Progenitor cell of endocrine pancreas (in vitro differentiated cells): Measurements from ENCODE around the gene TAF1A. TPM values are rescaled to one million over a fixed set of nuclear protein-coding genes. Genes with fewer than 3 reads are reported as not detected.

Source experiments
- DNase-seq: peaks from one replicate; pipeline ENCODE4 v3.0.0; 2021; ENCODE audit warnings: low spot score; ENCODE audit not compliant: unreplicated experiment
- H3K27ac Mint-ChIP-seq: 2 replicates; pipeline ENCODE4 v1.8.0; 2021; ENCODE audit warnings: mild to moderate bottlenecking, moderate library complexity, mixed read lengths
- H3K27me3 Mint-ChIP-seq: 2 replicates; pipeline ENCODE4 v1.8.0; 2021; ENCODE audit warnings: mixed read lengths
- H3K36me3 Mint-ChIP-seq: 2 replicates; pipeline ENCODE4 v1.8.0; 2022; ENCODE audit warnings: mixed read lengths; ENCODE audit not compliant: insufficient read depth
- H3K4me1 Mint-ChIP-seq: 2 replicates; pipeline ENCODE4 v1.8.0; 2021; ENCODE audit warnings: low read depth, mixed read lengths
- H3K4me3 Mint-ChIP-seq: 2 replicates; pipeline ENCODE4 v1.8.0; 2021; ENCODE audit warnings: low read depth, mild to moderate bottlenecking, moderate library complexity, mixed read lengths
- H3K9me3 Mint-ChIP-seq: 2 replicates; pipeline ENCODE4 v1.8.0; 2021; ENCODE audit warnings: low read depth, mixed read lengths
- CTCF ChIP-seq: fragments of 200-600 bp; sonication (generic); IDR thresholded peaks from one replicate; pipeline ENCODE4 v1.5.0; 2021; ENCODE audit warnings: antibody characterized with exemption, mild to moderate bottlenecking; ENCODE audit not compliant: unreplicated experiment
- total RNA-seq: library from RNA; stranded (reverse); gene quantifications from 2 replicates; pipeline ENCODE4 v1.2.1, GENCODE V29; 2021

The TAF1A gene
- total RNA-seq, 1 donor from 2014 or later, result 19.7 TPM

DNA sequence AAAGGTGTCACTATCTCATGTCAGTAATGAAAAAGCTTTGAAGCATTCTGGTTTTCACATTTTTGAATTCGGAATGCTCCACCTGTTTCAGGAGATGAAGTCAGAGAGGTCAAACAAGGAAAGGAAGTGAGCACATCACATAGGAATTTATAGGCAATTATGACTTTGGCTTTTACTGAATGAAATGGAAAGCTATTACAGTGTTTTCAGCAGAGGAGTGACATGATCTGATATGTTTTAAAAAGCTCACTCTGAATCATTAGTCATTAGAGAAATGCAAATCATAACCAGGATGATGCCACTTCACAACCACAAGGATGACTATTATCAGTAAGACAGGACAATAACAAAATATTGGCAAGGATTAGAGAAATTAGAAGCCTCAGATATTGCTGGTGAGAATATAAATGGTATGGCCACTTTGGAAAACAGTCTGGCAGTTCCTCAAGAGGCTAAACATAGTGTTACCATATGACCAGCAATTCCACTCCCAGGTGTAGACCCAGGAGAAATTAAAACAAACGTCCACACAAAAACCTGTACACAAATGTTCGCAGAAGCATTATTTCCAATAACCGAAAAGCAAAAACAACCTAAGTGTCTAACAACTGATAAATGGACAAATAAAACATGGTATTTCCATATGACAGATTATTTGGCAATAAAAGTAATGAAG is 7.5 kb downstream of the TAF1A start:
- no peak overlapping the region for H3K4me3 Mint-ChIP-seq
- no peak overlapping the region for H3K27ac Mint-ChIP-seq
- DNase-seq, result no peak
- TF ChIP-seq CTCF, result no peak
- H3K36me3 Mint-ChIP-seq, result peaks cover 34% of the 10 kb centered on the region
- peaks cover 13% of the 10 kb centered on the region for H3K4me1 Mint-ChIP-seq
- H3K9me3 Mint-ChIP-seq, result no peaks in the 10 kb centered on the region
- H3K27me3 Mint-ChIP-seq, result no peaks in the 10 kb centered on the region

DNA sequence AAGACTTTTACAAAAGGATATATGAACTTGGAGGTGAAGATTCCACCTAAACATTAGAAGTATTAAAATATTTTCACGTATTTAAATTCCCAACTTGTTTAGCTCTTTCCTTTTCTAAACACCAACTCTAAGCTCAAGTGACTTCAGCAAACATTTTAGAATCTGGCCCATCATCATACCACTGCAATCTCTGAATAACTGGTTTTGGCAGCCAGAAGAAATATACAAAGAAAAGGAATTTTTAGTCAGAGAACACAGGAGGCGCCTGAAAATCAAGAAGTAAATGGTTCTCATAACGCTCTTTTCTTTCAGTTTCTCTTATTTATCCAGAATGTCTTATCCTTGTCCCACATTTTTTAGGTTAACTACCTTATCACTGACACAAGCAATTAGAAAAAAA is 10.4 kb downstream of the TAF1A start:
- Mint-ChIP-seq H3K27ac (no peak overlapping the region), H3K4me1 (no peaks in the 10 kb centered on the region), H3K4me3 (no peak overlapping the region), H3K36me3 (peaks cover 41% of the 10 kb centered on the region), H3K27me3 (no peaks in the 10 kb centered on the region), H3K9me3 (no peaks in the 10 kb centered on the region)
- TF ChIP-seq CTCF, result no peak
- no peak for DNase-seq

DNA sequence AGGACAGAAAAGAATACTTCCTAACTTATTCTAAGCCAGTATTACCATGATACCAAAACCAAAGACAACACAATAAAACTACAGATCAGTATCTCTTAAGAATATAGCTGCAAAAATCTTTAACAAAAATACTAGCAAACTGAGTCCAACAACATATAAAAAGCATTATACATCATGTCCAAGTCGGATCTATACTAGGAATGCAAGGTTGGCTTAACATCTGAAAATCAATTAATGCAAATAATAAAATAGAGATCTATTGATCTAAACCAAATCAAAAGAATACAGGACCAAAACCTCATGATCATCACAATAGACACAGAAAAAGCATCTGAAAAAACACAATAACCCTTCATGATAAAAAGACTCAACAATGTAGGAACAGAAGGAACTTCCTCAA is 18.9 kb downstream of the TAF1A start:
- no peak for DNase-seq
- no peaks in the 10 kb centered on the region for H3K27me3 Mint-ChIP-seq
- peaks cover 9% of the 10 kb centered on the region for H3K9me3 Mint-ChIP-seq
- no peak for TF ChIP-seq CTCF
- H3K4me3 Mint-ChIP-seq, result no peak overlapping the region
- H3K4me1 Mint-ChIP-seq, result no peaks in the 10 kb centered on the region
- peaks cover 35% of the 10 kb centered on the region for H3K36me3 Mint-ChIP-seq
- H3K27ac Mint-ChIP-seq, result no peak overlapping the region

DNA sequence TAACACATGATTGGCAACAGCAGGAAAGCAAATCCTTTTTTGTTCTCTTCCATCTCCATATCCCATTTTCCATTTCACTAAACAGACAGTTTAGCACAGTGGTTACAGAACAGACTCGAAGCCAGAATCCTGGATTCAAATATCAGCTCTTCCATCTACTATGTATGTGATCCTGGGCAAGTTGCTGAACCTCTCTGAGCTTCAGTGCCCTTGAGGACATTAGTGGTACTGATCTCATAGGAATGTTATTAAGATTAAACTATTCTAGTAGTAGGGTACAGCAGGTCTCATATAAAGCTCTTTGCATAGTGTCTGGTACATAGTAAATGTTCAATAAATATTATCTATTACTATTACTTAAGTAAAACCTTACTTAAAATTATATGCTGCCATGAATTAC is 28.1 kb downstream of the TAF1A start:
- peaks cover 17% of the 10 kb centered on the region for H3K36me3 Mint-ChIP-seq
- H3K27ac Mint-ChIP-seq, result no peak overlapping the region
- TF ChIP-seq CTCF, result no peak
- H3K9me3 Mint-ChIP-seq, result no peaks in the 10 kb centered on the region
- no peak for DNase-seq
- H3K4me3 Mint-ChIP-seq, result no peak overlapping the region
- H3K4me1 Mint-ChIP-seq, result no peaks in the 10 kb centered on the region
- H3K27me3 Mint-ChIP-seq, result no peaks in the 10 kb centered on the region

- Mint-ChIP-seq H3K4me3 (no peak overlapping the region), H3K4me1 (no peaks in the 10 kb centered on the region), H3K27me3 (no peaks in the 10 kb centered on the region), H3K9me3 (no peaks in the 10 kb centered on the region), H3K36me3 (peaks cover 13% of the 10 kb centered on the region), H3K27ac (no peak overlapping the region)
- TF ChIP-seq CTCF, result no peak
- DNase-seq, result no peak
These were observed 32.2 kb downstream of the TAF1A start for GRCh38 chr1:222557574-222557973.
